ENCODE results near the gene MUC4. TPM values are rescaled to one million over a fixed set of nuclear protein-coding genes. Genes with fewer than 3 reads are reported as not detected.
"Not testable (repeated sequence)": the region's sequence is repeated elsewhere in the genome, so short reads cannot be mapped to it uniquely, and the experiment has no call there.

Gene MUC4
- total RNA-seq, 6 experiments from 2014 or later = not detected

GRCh38 chr3:195727606-195728195, 84.0 kb downstream of the MUC4 start:
- TF ChIP-seq CTCF (IDR thresholded peaks at IDR 0.05) = no peak
- H3K27ac Mint-ChIP-seq = no peak overlapping the region
- H3K4me3 Mint-ChIP-seq = no peak overlapping the region
- H3K9me3 Mint-ChIP-seq = no peaks in the 10 kb centered on the region
- peaks cover 21% of the 10 kb centered on the region for H3K27me3 Mint-ChIP-seq (ENCODE audit: insufficient read depth)
- DNase-seq = no peak
- H3K4me1 Mint-ChIP-seq (ENCODE audit: low read depth) = no peaks in the 10 kb centered on the region
- H3K36me3 Mint-ChIP-seq (ENCODE audit: low read depth) = no peaks in the 10 kb centered on the region

DNA sequence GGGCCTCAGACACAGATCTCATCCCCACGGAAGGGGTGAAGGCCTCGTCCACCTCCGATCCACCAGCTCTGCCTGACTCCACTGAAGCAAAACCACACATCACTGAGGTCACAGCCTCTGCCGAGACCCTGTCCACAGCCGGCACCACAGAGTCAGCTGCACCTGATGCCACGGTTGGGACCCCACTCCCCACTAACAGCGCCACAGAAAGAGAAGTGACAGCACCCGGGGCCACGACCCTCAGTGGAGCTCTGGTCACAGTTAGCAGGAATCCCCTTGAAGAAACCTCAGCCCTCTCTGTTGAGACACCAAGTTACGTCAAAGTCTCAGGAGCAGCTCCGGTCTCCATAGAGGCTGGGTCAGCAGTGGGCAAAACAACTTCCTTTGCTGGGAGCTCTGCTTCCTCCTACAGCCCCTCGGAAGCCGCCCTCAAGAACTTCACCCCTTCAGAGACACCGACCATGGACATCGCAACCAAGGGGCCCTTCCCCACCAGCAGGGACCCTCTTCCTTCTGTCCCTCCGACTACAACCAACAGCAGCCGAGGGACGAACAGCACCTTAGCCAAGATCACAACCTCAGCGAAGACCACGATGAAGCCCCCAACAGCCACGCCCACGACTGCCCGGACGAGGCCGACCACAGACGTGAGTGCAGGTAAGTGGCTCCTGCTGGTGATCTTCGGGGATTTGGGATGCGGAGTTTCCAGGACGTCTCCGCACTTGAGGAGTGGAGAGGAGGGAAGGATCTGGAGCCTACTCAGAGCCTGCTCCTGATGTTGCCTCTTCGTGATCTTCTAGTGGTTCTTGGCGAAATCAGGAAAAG, 85.6 kb downstream of the MUC4 start:
- not testable (repeated sequence) for H3K36me3 Mint-ChIP-seq (ENCODE audit: low read depth); DNase-seq; H3K4me1 Mint-ChIP-seq (ENCODE audit: low read depth); H3K9me3 Mint-ChIP-seq; H3K4me3 Mint-ChIP-seq; H3K27ac Mint-ChIP-seq
- peaks cover 19% of the 10 kb centered on the region for H3K27me3 Mint-ChIP-seq (ENCODE audit: insufficient read depth)

DNA sequence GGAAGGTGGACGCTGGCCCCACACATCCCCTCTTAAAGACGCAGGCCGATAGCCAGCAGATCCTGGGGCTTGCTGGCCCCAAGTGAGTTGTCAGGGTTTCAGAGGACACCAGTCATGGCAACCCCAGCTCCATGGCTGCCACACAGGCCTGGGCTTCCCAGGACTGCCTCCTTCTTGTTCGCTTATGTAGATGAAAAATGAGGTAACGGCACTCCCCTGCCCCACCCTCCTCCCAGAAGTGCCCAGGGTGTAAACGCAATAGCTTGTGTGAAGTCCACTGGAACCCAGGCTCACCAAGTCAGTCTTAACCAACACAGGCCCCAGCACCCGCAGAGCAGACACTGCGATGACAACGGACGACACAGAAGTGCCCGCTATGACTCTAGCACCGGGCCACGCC, 87.4 kb downstream of the MUC4 start:
- peaks cover 14% of the 10 kb centered on the region for H3K27me3 Mint-ChIP-seq (ENCODE audit: insufficient read depth)
- H3K36me3 Mint-ChIP-seq (ENCODE audit: low read depth); DNase-seq; H3K4me1 Mint-ChIP-seq (ENCODE audit: low read depth); H3K27ac Mint-ChIP-seq; H3K9me3 Mint-ChIP-seq; H3K4me3 Mint-ChIP-seq: not testable (repeated sequence)

DNA sequence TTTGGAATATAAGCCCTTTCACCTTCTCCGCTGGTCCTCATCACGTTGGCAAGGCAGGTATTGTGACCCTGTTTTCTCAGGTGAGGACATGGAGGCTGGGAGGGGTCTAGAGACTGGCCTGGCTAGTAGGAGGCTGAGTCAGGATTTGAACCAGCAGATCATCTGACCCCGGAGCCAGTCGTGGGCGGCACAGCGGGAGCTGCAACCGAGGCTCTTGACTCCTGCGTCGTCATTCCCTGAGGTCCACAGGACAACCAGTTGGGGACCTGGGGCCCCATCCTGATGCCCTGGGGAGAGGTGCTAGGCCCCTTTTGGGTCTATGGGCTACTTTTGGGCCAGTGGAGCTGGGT, 88.8 kb downstream of the MUC4 start:
- not testable (repeated sequence) for H3K36me3 Mint-ChIP-seq (ENCODE audit: low read depth); H3K9me3 Mint-ChIP-seq; H3K4me1 Mint-ChIP-seq (ENCODE audit: low read depth); H3K27ac Mint-ChIP-seq; DNase-seq; H3K4me3 Mint-ChIP-seq
- H3K27me3 Mint-ChIP-seq (ENCODE audit: insufficient read depth) = peaks cover 12% of the 10 kb centered on the region

GRCh38 chr3:195722139-195722995, 89.4 kb downstream of the MUC4 start:
- not testable (repeated sequence) for H3K36me3 Mint-ChIP-seq (ENCODE audit: low read depth); DNase-seq; H3K4me3 Mint-ChIP-seq; H3K9me3 Mint-ChIP-seq; H3K4me1 Mint-ChIP-seq (ENCODE audit: low read depth); H3K27ac Mint-ChIP-seq
- H3K27me3 Mint-ChIP-seq (ENCODE audit: insufficient read depth) = peaks cover 16% of the 10 kb centered on the region

DNA sequence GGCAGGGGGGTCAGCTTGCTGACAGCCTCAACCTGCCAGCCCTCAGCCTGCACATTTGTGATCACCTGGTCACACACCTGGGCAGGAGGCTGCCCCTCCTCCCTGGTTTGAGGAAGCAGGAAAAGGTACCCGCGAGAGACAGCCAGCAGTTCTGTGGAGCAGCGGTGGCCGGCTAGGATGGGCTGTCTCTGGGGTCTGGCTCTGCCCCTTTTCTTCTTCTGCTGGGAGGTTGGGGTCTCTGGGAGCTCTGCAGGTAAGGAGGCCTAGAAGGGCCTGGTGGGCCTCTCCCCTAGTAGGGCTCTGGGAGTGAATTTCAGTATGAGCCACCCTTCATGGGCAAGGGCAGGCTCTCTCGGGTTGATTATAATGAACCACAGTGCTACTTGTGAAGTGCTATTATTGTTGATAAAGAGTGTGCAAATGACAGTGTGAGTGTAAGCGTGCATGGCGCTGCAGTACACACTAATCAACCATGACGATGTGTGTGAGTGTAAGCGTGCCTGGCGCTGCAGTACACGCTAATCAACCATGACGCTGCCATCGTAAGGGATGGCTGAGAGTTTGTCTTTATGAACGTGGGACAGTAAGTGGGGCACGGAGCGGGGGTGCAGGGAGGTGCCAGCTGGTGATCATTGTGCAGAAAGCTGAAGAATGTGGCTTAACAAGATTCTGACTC, 90.8 kb downstream of the MUC4 start, which contains the start of gene MUC20:
TSS of gene MUC20 (plus strand) at position 148 of the 676 bp plus-strand sequence. CDS start at position 178, 30 bp downstream.
- DNase-seq; H3K27ac Mint-ChIP-seq; H3K9me3 Mint-ChIP-seq; H3K36me3 Mint-ChIP-seq (ENCODE audit: low read depth); H3K4me1 Mint-ChIP-seq (ENCODE audit: low read depth); H3K4me3 Mint-ChIP-seq: not testable (repeated sequence)
- H3K27me3 Mint-ChIP-seq (ENCODE audit: insufficient read depth) = peaks cover 21% of the 10 kb centered on the region

DNA sequence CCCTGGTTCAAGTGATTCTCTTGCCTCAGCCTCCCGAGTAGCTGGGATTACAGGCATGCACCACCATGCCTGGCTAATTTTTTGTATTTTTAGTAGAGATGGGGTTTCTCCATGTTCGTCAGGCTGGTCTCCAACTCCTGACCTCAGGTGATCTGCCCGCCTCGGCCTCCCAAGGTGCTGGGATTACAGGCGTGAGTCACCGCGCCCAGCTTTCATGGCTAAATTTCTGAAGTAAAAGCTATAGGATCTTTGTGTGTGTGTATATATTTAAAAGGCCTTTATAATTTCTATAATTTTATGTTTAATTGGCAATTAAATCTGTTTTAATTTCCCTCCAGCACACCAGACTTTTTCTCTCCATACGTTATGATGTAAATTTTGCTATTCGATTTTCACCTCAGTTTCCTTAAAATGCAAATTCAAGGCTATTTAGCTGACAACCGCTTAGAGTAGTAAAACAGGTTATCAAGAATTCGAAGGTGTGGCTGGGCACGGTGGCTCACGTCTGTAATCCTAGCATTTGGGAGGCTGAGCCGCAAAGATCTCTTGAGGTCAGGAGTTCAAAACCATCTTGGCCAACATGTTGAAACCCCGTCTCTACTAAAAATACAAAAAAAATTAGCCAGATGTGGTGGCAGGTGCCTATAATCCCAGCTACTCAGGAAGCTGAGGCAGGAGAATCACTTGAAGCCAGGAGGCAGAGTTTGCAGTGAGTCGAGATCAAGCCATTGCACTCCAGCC, 92.0 kb downstream of the MUC4 start:
- not testable (repeated sequence) for H3K36me3 Mint-ChIP-seq (ENCODE audit: low read depth); H3K9me3 Mint-ChIP-seq; H3K4me1 Mint-ChIP-seq (ENCODE audit: low read depth); H3K27ac Mint-ChIP-seq; DNase-seq; H3K4me3 Mint-ChIP-seq
- peaks cover 21% of the 10 kb centered on the region for H3K27me3 Mint-ChIP-seq (ENCODE audit: insufficient read depth)

GRCh38 chr3:195718477-195718984, 93.2 kb downstream of the MUC4 start:
- Mint-ChIP-seq H3K27me3 (ENCODE audit: insufficient read depth) (peaks cover 24% of the 10 kb centered on the region), H3K4me1 (ENCODE audit: low read depth) (no peaks in the 10 kb centered on the region), H3K27ac (no peak overlapping the region), H3K9me3 (no peaks in the 10 kb centered on the region), H3K36me3 (ENCODE audit: low read depth) (no peaks in the 10 kb centered on the region), H3K4me3 (no peak overlapping the region)
- DNase-seq = no peak
- no peak for TF ChIP-seq CTCF (IDR thresholded peaks at IDR 0.05)
